ENCODE measurements around the gene KLHL21.
"Not testable (repeated sequence)": the region's sequence is repeated elsewhere in the genome, so short reads cannot be mapped to it uniquely, and the experiment has no call there.

The KLHL21 gene, protein sequence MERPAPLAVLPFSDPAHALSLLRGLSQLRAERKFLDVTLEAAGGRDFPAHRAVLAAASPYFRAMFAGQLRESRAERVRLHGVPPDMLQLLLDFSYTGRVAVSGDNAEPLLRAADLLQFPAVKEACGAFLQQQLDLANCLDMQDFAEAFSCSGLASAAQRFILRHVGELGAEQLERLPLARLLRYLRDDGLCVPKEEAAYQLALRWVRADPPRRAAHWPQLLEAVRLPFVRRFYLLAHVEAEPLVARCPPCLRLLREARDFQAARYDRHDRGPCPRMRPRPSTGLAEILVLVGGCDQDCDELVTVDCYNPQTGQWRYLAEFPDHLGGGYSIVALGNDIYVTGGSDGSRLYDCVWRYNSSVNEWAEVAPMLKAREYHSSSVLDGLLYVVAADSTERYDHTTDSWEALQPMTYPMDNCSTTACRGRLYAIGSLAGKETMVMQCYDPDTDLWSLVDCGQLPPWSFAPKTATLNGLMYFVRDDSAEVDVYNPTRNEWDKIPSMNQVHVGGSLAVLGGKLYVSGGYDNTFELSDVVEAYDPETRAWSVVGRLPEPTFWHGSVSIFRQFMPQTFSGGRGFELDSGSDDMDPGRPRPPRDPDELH

DNA sequence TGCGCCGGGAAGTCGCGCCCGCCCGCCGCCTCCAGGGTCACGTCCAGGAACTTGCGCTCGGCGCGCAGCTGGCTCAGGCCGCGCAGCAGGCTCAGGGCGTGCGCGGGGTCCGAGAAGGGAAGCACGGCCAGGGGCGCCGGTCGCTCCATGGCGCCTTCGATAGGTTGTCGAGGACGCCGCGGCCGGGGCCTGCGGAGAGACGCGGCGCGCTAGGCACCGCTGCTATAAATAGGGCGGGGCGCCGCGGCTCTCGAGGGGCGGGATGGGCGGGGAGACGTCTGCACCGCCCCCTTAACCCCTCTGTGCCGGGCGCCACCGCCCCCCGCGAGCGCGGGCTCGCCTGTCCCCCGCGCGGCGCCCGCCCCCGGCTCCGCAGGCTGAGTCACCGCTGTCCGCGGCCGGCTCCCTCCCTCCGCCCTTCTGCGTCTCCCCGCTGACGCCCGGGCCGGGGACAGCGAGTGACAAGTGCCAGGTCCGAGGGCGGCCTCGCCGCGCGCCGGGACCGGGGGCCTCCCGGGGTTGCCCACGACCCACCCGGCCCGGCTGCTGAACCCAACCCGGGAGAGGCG lies at the start of gene KLHL21:
Gene KLHL21, minus strand, starts transcription at position 201 of the 569 bp plus-strand sequence. Its CDS starts 52 bp downstream, at position 149.
- DNase-seq: peak; percentile 76

DNA sequence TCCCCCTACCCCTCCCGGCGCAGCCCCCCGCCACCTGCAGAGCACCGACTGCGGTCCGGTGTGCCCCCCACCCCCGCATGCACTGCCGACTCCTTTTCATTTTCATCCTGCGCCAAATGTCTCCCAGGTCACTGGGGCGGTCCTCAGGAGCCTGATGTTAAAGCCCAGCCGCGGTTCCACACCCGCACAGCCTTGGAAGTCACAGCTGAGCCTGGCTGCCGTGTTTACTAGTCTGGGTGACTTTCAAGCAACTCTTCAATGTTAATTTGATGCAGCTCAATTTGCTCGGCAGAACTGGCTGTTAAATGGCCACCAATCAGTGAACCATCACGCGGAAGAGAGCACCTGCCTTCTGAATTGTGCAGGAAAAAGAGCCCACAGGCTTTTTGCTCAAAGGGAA lies 49.2 kb upstream of the KLHL21 start:
- no peak for DNase-seq

DNA sequence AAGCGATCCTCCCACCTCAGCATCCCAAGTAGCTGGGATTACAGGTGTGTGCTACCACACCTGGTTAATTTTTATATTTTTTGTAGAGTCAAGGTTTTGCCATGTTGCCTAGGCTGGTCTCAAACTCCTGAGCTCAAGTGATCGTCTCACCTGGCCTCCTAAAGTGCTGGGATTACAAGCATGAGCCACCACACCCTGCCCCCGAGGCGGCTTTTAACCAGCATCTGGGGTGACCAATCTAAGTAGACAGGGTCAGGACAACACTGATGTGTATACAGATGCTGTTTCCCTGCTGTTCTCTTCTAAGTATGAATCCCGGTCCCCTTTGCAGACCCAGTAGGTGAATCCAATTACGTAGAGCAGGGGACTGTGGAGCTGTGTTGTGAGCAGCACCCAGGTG lies 45.9 kb upstream of the KLHL21 start:
- no peak for DNase-seq

DNA sequence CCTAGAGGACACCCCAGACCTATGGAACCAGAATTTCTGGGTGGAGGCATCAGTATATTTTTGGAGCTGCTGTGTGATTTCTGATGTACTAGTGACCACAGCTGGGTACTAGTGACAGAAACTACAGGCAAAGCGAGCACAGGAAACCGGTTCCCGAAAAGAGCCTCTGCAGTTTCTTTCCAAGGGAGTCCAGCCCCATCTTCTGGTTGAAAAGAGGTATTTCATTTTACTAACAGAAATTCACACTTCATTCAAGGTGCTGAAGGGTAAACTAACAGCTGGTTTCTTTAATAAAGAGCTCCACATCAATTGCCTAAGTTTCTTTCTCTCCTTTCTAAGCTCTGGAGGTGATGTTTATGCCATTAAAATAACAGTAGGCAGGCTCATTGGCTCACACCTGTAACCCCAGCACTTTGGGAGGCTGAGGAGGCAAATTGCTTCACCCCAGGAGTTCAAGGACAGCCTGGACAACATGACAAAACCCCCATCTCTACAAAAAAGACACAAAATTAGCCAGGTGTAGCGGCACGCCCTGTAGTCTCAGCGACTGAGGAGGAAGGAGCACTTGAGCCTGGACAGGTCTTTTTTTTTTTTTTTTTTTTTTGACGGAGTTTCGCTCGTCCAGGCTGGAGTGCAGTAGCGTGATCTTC lies 44.0 kb upstream of the KLHL21 start:
- DNase-seq: no peak

DNA sequence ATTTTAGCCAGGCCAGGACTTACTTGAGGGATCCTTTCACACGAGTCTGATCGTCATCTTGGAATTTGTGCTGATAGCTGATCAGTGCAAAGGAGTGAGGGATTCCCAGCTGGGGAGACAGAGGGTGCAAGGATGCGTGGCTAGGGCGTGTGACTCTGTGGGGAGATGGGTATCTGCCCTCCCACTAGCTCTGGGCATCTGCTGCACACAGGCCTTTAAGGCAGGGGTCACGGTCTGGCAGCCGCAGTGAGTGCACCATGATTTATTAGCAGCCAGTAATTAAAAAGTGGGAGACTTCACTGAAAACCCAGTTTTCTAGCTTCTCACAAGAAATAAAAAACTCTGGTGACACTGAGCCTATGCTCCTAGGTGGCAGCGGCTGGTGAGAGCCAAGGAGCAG lies 42.3 kb upstream of the KLHL21 start:
- DNase-seq: no peak

DNA sequence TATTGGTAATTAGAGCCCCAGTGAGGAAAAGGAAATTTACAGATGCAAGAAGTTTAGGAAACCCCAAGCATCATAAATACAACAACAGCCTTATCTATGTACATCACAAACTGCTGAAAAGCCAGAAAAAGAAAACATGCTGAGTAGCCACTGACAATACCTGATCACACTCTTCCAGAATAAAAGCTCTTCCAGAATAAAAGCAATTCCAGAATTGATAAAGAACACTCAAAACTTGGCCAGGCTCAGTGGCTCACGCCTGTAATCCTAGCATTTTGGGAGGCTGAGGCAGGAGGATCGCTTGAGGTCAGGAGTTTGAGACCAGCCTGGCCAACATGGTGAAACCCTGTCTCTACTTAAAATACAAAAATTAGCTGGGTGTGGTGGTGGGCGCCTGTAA lies 38.2 kb upstream of the KLHL21 start:
- DNase-seq: not testable (repeated sequence)

DNA sequence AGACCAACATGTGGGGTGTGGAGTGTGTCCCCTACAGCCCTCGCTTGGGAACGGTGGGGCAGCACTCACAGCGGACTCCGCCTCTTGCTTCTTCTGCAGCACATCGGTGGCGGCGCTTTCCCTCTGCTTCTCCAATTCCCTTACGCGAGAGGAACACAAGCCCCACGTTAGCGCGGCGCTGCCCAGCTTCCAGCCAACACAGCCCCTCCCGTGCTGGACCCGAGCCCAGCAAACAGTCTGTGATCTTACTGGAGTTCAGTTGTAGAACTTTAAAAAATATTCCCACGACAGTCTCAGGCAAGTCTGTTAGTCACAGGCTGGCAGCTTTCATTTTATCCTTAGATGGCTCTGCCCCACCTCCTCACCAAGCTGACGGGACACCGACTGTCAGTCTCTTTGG lies 35.6 kb upstream of the KLHL21 start:
- DNase-seq: no peak

DNA sequence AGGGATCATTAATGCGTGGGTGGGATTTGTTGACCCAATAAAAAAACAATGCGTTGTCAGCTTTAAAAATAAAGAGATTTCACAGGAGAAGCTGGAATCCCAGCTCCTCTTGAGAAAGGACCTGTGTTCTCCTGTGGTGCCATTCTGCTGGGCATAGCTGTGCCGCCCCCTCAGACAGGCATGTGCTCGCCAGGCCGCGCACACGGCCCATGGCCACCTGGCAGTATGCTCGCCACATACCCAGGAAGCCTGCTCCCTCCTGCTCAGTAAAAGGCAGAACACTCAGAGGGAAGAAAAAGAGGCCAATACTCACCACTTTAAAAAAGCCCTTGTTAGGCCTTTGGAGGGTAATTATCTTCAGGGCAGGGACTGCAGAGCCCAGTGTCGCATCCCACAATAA lies 35.1 kb upstream of the KLHL21 start:
- no peak for DNase-seq

DNA sequence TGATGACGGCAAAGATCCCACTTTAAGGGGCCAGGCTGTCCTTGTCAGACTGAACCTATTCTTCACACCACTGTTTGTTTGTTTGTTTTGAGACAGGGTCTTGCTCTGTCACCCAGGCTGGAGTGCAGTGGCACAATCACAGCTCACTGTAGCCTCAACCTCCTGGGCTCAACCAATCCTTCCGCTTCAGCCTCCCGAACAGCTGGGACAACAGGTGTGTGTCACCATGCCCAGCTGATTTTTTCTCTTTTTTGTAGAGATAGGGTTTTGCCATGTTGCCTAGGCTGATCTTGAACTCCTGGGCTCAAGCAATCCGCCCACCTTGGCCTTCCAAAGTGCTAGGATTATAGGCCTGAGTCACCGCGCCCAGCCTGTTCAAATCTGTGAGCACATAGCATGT lies 34.1 kb upstream of the KLHL21 start:
- not testable (repeated sequence) for DNase-seq

DNA sequence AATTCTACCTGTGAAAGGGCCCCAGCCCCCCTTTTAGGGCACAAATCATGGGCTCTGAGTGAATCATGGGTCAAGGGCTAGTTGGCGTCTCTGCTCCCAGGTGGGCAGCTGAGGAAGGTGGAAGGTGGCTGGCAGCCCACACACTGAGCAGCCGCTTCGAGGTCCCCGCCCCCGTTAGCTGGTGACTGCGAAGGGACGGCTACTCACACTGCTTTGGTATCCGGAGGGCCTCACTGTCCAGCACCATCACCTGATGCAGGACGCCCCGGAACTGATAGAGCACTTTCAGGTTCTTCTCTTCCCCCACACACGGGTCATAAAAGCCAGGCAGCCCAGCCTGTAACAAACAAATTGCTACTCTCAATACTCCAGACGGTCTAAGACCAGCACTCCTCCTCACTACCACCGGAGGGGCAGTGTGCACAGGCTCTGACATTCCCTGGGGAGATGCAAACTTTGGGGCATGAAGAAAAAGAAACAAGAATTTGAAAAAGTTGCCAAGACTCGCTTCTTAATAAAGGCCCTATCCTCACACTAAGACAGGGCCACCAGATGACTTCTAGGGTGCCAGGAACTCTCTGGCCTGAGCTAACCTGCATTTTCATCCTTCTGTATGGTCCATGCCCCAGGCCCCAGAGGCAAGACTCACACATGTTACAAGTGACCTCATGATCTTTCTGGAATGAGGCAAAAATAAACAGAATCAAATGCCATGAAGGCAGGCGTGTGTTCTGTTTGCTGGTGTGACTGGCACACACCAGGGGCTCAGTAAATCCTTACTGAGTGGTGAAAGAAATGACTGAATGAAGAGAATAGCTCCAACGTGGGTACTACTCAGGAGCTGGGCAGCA lies 33.5 kb upstream of the KLHL21 start:
- DNase-seq: no peak

DNA sequence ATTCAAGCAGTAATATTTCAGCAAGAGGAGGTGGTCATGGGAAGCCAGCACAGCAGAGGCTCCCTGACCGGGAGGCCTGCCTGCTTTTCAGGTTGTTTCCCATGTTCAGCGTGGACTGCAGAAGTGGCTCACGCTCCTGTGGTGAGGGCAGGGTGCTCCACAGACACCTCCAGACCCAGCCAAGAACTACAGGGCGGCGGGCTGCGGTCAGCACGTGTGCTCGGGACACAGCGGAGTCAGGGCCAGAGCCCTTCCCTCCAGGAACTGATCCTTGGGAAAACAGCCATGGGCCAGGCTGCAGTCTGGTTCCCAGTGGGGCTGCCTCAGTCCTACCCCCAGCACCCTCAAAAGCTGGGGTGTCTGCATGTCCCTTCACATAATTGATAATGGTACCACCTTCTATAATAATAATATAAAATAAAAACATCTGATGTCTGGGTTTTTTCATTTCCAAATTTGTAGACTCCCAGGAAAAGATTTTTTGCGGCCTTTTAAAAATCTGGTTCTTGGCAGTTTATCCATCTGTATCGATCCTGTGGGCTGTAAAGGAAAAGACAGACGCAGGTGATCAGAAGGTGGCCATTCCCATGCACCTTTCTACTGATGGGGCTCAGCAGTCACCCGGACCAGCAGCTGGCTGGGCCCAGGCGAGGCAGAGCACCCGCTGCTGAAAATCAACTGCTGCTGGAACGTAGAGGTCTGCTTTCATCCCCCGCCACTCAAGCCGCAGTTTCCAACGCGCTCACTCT lies 32.7 kb upstream of the KLHL21 start:
- DNase-seq: no peak

DNA sequence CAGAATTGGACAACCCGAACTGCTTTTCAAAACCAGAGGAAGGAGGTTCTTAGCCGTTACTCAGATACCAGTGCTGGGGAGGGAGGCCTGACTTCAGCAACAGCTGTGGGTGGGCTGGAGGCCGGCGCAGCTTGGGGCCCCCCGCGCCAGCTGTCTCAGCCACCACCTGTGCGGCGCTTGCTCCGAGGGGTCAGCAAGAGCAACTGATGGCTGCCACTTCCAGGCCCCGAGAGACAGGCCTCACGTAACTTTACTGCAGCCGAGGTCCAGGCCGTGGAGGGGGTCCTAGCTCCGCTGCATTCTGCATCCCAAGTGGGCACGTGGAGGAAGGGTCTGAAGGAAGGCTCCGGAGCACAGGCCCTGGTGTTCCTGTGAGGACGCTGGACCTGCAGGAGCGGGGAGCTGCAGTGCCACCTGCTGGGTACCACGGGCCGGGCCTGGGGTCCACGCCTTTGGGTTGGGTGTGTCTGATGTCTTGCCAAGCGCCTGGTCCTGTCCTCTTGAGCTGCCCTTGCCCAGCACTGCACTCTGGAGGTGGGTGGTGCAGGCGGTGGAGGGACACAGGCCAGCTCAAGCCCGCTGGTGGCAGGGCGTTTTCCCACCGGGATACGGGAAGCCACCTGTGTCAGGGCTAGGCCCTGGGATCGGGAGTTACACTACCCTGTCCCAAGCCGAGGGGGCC lies 31.8 kb upstream of the KLHL21 start:
- no peak for DNase-seq

DNA sequence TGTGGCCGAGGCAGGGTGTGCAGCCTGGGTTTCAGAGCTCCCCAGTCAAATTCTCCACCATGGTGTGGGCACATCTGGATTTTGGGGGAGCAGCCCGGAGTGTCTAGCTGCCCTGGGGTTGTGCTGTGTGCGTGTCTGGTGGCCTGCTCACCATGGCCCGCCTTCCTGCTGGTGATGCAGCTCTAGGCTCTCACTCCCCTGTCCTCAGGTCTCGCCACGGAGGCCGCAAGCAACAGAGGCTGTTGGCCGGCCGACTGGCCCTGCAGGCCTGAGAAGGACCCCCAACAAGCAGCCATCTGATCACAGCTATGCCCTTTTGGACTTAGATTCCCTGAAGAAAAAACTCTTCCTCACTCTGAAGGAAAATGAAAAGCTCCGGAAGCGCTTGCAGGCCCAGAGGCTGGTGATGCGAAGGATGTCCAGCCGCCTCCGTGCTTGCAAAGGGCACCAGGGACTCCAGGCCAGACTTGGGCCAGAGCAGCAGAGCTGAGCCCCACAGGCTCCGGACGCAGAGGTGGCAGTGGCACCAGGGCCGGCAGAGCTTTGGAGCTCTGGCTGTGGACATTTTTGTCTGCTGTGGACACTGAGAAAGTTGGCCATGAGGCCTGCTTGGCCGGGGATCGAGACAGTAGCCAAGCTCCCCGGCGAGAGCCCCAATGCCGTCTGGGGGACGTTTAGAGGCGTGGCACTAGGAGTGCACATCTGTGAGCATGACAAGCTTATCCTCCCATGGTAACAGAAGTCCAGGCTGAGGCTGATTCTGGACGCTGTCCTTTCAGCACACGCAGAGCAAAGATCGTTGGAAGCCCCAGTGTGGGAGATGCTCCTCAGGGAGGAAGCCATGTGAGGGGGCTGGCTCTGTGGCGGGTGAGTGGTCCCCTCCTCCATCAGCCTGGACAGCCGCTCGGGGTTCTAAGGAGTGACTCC lies 30.2 kb upstream of the KLHL21 start:
- DNase-seq: no peak

DNA sequence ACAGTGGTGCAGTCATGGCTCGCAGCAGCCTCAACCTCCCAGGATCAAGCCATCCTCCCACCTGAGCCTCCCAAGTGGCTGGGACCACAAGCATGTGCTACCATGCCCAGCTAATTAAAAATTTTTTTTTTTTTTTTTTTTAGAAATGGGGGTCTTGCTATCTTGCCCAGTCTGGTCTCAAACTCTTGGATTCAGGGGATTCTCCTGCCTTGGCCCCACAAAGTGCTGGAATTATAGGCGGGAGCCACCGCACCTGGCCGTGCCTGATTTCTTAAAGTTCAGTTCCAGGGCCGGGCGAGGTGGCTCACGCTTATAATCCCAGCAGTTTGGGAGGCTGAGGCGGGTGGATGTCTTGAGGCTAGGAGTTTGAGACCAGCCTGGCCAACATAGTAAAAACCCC lies 28.4 kb upstream of the KLHL21 start:
- DNase-seq: no peak

DNA sequence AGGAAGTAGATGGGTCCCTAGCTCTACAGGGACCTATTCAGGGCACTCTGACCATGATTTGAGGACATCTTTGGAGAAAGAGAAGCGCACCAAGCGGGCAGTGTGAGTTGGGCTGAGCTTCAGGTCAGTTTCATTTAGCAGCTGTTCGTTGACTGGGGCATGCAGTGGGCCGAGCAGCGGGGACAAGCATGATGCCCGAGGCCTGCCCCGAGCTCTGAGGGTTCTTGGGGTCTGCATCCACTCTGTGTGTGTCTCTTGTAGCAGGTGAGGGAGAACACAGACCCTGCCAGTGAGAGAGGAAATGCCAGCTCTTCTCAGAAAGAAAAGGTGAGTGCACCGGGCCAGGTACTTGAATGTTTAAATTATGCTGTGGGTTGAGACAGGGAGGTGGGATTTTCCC lies 27.4 kb upstream of the KLHL21 start:
- DNase-seq: no peak

DNA sequence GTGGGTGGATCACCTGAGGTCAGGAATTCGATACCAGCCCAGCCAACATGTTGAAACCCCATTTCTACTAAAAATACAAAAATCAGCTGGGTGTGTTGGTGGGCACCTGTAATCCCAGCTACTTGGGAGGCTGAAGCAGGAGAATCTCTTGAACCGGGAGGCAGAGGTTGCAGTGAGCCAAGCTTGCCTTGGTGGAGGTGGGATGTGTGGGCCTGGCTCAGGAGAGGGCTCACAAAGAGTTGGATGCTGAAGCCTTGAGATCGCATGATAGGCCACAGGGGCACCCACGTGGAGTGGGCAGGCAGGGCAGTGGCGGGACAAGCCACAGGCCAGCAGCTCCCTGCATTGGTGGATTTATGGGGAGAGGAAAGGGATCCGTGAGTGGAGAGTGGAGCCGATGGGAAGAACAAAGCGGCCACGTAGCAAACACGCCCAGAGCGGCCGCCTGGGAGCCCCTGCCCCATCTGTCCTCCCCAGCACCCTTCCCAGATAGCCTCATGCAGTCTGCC lies 26.4 kb upstream of the KLHL21 start:
- DNase-seq: no peak

DNA sequence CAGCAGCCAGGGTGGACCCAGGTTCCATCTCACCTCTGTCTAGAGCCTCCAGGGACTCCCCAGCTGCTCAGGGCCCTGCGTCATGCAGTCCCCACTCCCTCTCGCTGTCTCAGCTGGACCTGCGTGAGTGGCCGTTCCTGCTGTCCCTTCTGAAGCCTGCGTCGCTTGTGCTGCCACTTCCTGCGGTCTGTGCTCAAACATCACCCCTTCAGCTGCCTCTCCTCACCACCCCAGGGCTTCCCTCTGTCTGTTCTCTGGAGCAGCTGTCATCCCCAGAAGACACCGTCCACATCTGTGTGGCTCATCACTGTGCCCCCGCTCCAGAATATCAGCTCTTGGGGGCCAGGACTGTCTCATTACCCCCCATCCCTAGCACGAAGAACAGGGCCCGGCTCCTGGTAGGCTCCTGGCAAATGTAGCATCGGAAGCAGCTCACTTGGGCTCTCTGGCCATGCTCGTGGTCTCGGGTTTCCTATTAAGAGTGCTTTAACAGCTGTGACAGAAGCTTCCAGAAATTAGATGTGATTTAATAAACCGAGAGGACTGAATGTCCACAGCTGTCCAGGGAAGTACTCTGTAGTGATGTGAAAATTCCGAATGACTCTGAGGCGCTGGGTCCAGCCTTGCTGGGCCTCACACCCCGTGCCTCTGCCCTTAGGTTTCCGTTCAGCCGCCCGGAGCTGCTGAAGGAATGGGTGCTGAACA lies 25.3 kb upstream of the KLHL21 start:
- no peak for DNase-seq

DNA sequence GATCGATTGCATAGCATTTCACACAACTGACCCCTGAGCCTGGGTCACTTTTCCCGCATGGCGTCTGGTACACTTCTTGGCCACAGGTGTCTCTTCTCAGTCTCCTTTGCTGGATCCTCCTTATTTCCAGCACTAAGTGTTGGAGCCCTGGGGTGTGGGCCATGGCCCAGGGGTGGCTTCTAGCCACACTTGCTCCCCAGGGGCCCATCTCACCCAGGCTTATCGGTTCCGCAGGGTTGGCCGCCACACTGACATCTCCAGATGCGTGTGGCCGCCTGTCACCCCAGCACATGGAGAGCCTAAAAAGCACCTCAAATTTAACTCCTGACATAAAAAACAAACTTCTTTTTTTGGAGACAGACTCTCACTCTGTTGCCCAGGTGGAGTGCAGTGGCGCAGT lies 24.4 kb upstream of the KLHL21 start:
- no peak for DNase-seq

DNA sequence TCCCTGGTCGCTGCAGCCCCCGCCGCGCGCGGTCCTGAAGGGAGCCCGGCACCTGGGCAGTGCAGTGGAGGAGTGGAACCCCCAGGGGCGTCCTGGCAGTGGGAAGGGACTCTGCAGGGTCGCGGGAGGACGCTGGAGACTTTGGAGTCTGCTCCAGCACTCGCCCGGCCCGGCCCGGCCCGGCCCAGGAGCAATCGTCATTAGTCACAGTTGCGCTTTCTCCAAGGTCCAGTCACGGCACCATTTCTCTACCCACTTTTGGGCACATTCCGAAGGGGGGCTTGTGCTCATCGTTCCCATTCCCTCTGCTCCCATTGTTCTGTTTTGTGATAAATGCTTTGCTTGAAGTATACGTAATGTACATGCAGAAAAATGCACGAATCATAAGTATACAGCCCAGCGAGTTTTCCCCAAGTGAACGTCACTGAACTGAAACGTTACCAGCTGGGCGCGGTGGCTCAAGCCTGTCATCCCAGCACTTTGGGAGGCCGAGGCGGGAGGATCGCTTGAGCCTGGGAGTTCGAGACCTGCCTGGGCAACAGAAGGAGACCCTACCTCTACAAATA lies 23.0 kb upstream of the KLHL21 start:
- peak; percentile 9 for DNase-seq
